ENCODE data around the gene S1PR4.

The S1PR4 gene

DNA sequence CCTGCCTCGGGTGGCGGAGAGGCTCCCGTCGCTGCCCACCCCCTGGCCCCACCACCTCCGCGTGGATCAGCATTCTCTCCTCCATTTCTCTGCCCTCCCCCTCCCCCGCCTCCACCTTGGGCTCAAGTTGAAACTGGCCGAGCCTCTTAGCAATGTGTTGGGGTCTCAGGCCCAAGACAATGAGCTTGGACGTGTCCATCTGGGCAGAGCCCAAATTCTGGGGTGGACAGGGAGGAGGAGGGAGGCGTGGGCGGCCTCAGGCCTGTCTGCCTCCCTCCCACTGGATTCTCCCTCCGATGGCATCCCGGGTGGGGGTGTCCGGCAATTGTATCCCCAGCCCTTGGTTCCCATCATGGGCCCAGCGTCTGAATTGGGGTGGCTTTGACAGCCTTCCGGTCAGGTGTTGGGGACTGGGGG lies 47.1 kb downstream of the S1PR4 start:
- TF ChIP-seq GATA3 (IDR thresholded peaks at IDR 0.05; ENCODE audit: low read depth, low read length) (no peak), GATA2 (IDR thresholded peaks at IDR 0.05; ENCODE audit: low read depth, low read length) (no peak)

DNA sequence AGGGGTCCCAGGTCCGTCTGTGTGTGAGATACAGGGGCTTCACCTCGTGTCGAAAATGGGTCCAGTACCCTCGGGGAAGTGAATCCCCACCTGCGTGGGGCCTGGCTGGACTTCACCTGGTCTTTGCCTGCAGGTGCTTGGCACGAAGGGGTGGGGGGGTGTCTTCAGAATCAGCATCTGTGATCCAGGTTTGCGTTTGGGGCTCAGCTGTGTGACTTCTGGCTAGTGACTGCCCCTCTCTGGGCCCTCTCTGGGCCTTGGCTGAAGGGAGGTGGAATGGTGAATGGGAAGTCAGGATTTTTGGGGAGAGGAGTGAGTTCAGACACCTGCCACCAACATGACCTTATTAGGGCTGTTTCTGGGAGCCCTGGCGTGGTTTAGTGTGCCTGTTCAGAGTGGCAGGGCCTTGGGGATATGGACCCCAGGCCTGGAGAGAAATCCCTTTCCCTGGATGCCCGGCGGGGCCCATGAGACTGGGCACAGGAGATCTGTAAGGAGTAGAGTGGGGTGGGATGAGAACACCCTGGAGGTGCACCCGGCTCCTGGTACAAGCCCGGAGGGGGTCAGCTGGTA lies 48.6 kb downstream of the S1PR4 start:
- TF ChIP-seq GATA3 (IDR thresholded peaks at IDR 0.05; ENCODE audit: low read depth, low read length) (no peak), GATA2 (IDR thresholded peaks at IDR 0.05; ENCODE audit: low read depth, low read length) (no peak)

DNA sequence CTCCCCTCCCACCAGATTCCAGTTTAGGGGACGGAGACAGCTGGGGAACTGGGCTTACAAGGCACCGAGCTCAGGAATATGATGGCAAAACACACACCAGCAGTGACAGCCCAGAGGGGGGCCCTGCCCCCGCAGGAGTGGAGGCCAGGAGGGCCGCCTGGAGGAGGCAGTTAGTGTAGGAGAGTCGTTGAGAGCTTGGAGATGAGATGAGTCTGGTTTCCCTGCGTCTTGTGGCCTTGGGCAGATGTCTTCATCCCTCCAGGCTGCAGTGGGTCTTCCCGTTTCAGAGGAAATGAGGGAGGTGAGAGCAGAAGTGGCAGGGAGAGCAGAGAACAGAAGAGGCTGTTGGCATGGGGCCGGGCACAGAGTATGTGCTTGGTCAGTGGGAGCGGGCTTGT lies 50.8 kb downstream of the S1PR4 start:
- TF ChIP-seq GATA2 (IDR thresholded peaks at IDR 0.05; ENCODE audit: low read depth, low read length) (no peak), GATA3 (IDR thresholded peaks at IDR 0.05; ENCODE audit: low read depth, low read length) (no peak)

Measured in SH-SY5Y (cell line).